Measurements from ENCODE around the gene PRKCE.

PRKCE gene

GRCh38 chr2:46087492-46087891 lies 436.0 kb downstream of the PRKCE start:
- DNase-seq (ENCODE audit: extremely low read depth in 1 of 2, low read depth in 1 of 2), result no peak

- no peak for DNase-seq (ENCODE audit: extremely low read depth in 1 of 2, low read depth in 1 of 2)
Measured at GRCh38 chr2:46091004-46091403, 439.5 kb downstream of the PRKCE start.

- DNase-seq (ENCODE audit: extremely low read depth in 1 of 2, low read depth in 1 of 2), result no peak
Measured at GRCh38 chr2:46091961-46092667, 440.6 kb downstream of the PRKCE start.

- no peak for DNase-seq (ENCODE audit: extremely low read depth in 1 of 2, low read depth in 1 of 2)
Measured at GRCh38 chr2:46094689-46095088, 443.2 kb downstream of the PRKCE start.

- no peak for DNase-seq (ENCODE audit: extremely low read depth in 1 of 2, low read depth in 1 of 2)
Measured at GRCh38 chr2:46095830-46096229, 444.4 kb downstream of the PRKCE start.

- no peak for DNase-seq (ENCODE audit: extremely low read depth in 1 of 2, low read depth in 1 of 2)
Measured at GRCh38 chr2:46096260-46096659, 444.8 kb downstream of the PRKCE start.

GRCh38 chr2:46097714-46098480 lies 446.4 kb downstream of the PRKCE start:
- no peak for DNase-seq (ENCODE audit: extremely low read depth in 1 of 2, low read depth in 1 of 2)

GRCh38 chr2:46098621-46099062 lies 447.2 kb downstream of the PRKCE start:
- DNase-seq (ENCODE audit: extremely low read depth in 1 of 2, low read depth in 1 of 2), result no peak

GRCh38 chr2:46101557-46102220 lies 450.2 kb downstream of the PRKCE start:
- DNase-seq (ENCODE audit: extremely low read depth in 1 of 2, low read depth in 1 of 2), result no peak

- no peak for DNase-seq (ENCODE audit: extremely low read depth in 1 of 2, low read depth in 1 of 2)
Measured at GRCh38 chr2:46106690-46107089, 455.2 kb downstream of the PRKCE start.

GRCh38 chr2:46114996-46115395 lies 463.5 kb downstream of the PRKCE start:
- DNase-seq (ENCODE audit: extremely low read depth in 1 of 2, low read depth in 1 of 2), result no peak

GRCh38 chr2:46116150-46116549 lies 464.7 kb downstream of the PRKCE start:
- DNase-seq (ENCODE audit: extremely low read depth in 1 of 2, low read depth in 1 of 2), result no peak

- no peak for DNase-seq (ENCODE audit: extremely low read depth in 1 of 2, low read depth in 1 of 2)
Measured at GRCh38 chr2:46116553-46116991, 465.1 kb downstream of the PRKCE start.

- no peak for DNase-seq (ENCODE audit: extremely low read depth in 1 of 2, low read depth in 1 of 2)
Measured at GRCh38 chr2:46117379-46117778, 465.9 kb downstream of the PRKCE start.

GRCh38 chr2:46117994-46118393 lies 466.5 kb downstream of the PRKCE start:
- no peak for DNase-seq (ENCODE audit: extremely low read depth in 1 of 2, low read depth in 1 of 2)

- no peak for DNase-seq (ENCODE audit: extremely low read depth in 1 of 2, low read depth in 1 of 2)
Measured at GRCh38 chr2:46118656-46119371, 467.3 kb downstream of the PRKCE start.

- no peak for DNase-seq (ENCODE audit: extremely low read depth in 1 of 2, low read depth in 1 of 2)
Measured at GRCh38 chr2:46119453-46119852, 468.0 kb downstream of the PRKCE start.

- no peak for DNase-seq (ENCODE audit: extremely low read depth in 1 of 2, low read depth in 1 of 2)
Measured at GRCh38 chr2:46120792-46121555, 469.5 kb downstream of the PRKCE start.

- no peak for DNase-seq (ENCODE audit: extremely low read depth in 1 of 2, low read depth in 1 of 2)
Measured at GRCh38 chr2:46122318-46122976, 471.0 kb downstream of the PRKCE start.

GRCh38 chr2:46123013-46123412 lies 471.5 kb downstream of the PRKCE start:
- no peak for DNase-seq (ENCODE audit: extremely low read depth in 1 of 2, low read depth in 1 of 2)
